Kidney epithelial cell (primary cell): ENCODE measurements around the gene CSK. TPM values are rescaled to one million over a fixed set of nuclear protein-coding genes. Genes with fewer than 3 reads are reported as not detected.

Experiments
- DNase-seq: peaks from one replicate; pipeline ENCODE4 v3.0.0-alpha.2; 2010; ENCODE audit warnings: low read depth
- H3K27me3 ChIP-seq: 2 replicates; pipeline ENCODE4 v1.6.0; 2011; ENCODE audit warnings: low read length; ENCODE audit not compliant: control insufficient read depth, insufficient read depth
- H3K36me3 ChIP-seq: 2 replicates; pipeline ENCODE4 v1.5.1; 2011; ENCODE audit warnings: low read length; ENCODE audit not compliant: control insufficient read depth, insufficient read depth
- H3K4me3 ChIP-seq: 2 replicates; pipeline ENCODE4 v1.5.1; 2011; ENCODE audit warnings: low read depth, mild to moderate bottlenecking, control low read depth, low read length
- total RNA-seq: library from RNA; depleted of rRNA; stranded (reverse); fragments of >200 nt; gene quantifications from 2 replicates; pipeline ENCODE4 v1.2.3, GENCODE V29; 2015
- TF ChIP-seq, protein P1 (sequence below): IDR thresholded peaks from 2 replicates; pipeline ENCODE4 v1.5.1; 2011; ENCODE audit warnings: mild to moderate bottlenecking, moderate library complexity, low read length, control low read depth, inconsistent platforms; ENCODE audit not compliant: insufficient read depth, poor library complexity, severe bottlenecking

Gene CSK
- total RNA-seq, 1 donor from 2014 or later = 48.0 TPM

DNA sequence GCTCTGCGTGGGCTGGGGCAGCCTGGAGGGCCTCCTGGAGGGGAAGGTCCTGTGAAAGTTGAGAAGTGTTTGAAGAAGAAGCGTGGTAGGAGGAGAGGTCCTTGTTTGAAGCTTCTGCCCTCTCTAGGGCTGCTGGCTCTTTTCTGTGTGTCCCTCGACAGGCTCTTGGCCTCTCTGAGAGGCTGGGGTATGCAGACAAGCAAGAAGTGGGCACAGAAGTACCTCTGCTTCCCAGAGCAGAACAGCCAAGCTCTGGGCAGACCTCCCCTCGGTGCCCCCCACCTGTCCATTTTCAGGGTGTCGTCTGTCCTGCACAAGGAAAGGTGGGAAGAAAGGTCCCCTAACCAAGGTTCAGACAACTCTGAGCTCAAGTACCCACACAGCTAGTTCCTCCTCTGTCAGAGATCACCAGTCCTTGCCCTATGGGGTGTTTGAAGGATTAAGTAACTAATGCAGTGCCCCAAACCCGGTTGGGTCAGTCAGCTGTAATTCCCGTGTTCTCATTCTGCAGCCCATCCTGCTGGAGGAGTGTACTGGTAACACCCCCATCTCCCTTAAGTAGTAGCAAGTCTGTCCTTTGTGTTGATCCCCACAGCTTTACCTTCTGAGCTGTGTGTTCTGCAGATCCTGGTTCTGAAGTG is 6.3 kb downstream of the CSK start:
- TF ChIP-seq, protein P1, sequence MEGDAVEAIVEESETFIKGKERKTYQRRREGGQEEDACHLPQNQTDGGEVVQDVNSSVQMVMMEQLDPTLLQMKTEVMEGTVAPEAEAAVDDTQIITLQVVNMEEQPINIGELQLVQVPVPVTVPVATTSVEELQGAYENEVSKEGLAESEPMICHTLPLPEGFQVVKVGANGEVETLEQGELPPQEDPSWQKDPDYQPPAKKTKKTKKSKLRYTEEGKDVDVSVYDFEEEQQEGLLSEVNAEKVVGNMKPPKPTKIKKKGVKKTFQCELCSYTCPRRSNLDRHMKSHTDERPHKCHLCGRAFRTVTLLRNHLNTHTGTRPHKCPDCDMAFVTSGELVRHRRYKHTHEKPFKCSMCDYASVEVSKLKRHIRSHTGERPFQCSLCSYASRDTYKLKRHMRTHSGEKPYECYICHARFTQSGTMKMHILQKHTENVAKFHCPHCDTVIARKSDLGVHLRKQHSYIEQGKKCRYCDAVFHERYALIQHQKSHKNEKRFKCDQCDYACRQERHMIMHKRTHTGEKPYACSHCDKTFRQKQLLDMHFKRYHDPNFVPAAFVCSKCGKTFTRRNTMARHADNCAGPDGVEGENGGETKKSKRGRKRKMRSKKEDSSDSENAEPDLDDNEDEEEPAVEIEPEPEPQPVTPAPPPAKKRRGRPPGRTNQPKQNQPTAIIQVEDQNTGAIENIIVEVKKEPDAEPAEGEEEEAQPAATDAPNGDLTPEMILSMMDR = no peak
- H3K27me3 ChIP-seq = no peaks in the 10 kb centered on the region
- DNase-seq = no peak
- no peak overlapping the region for H3K4me3 ChIP-seq
- no peaks in the 10 kb centered on the region for H3K36me3 ChIP-seq

DNA sequence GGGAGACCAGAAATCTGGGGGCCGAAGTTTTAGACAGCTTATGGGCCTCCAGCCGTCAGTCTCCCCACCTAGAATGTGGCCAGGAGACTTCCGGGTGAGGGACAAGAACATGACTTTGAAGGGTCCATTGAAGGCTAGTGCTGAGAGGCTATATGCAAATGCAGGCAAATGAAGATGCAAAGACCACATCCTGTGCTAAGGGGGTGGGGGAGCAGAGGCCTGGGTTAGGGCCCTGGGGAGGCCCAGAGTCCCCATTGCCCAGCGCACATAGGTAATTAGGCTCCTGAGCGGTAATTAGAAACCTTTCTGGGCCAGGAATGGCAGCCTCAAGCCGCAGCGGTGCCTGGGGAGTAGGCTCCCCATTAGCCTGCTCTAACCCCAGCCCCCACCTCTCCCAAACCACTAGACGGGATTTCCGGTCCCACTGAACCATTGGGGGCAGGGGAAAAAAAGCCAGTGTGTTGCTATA is 6.8 kb downstream of the CSK start:
- Histone ChIP-seq H3K27me3 (no peaks in the 10 kb centered on the region), H3K4me3 (no peak overlapping the region), H3K36me3 (no peaks in the 10 kb centered on the region)
- no peak for DNase-seq
- TF ChIP-seq, protein P1 = no peak

DNA sequence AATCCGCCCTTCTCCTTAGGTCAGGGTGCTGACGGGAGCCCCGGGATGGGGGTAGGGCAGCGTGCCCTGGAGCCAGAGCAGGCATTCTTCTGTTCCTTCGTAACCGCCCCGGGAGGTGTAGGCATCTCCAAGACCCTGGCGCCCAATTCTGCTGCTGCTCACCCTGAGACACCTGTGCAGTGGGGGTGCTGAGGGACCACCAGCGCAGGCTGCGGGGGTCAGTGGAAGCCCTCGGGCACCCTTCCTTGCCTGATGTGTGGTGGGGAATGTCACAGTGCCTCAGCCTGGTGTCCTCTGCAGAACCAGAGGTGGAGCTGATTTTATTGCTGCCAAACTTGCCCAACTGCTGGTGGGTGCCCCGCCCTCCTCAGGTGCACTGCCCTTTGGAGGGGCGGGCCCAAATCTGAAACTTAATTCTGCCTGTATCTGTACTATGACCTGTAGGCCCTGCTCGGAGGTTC is 7.3 kb downstream of the CSK start:
- H3K4me3 ChIP-seq = no peak overlapping the region
- no peaks in the 10 kb centered on the region for H3K36me3 ChIP-seq
- DNase-seq = no peak
- TF ChIP-seq, protein P1 = no peak
- H3K27me3 ChIP-seq = no peaks in the 10 kb centered on the region

DNA sequence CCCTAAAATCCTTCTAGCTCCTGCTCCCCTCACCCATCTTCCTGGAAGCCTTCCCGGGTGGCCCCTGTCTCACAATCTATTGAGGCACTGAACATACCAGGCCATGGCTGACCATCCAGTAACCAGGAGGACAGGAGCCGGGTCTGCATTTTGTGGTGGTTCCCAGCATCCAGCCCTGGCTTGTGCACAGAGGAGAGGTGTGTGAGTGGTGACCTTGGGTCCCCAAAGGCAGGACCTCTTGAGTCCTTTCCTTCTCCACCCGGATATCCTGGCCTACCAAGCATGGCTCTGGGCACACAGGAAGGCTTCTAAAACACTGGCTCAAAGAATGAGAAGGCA is 7.8 kb downstream of the CSK start:
- H3K36me3 ChIP-seq = no peaks in the 10 kb centered on the region
- H3K4me3 ChIP-seq = no peak overlapping the region
- TF ChIP-seq, protein P1 = no peak

DNA sequence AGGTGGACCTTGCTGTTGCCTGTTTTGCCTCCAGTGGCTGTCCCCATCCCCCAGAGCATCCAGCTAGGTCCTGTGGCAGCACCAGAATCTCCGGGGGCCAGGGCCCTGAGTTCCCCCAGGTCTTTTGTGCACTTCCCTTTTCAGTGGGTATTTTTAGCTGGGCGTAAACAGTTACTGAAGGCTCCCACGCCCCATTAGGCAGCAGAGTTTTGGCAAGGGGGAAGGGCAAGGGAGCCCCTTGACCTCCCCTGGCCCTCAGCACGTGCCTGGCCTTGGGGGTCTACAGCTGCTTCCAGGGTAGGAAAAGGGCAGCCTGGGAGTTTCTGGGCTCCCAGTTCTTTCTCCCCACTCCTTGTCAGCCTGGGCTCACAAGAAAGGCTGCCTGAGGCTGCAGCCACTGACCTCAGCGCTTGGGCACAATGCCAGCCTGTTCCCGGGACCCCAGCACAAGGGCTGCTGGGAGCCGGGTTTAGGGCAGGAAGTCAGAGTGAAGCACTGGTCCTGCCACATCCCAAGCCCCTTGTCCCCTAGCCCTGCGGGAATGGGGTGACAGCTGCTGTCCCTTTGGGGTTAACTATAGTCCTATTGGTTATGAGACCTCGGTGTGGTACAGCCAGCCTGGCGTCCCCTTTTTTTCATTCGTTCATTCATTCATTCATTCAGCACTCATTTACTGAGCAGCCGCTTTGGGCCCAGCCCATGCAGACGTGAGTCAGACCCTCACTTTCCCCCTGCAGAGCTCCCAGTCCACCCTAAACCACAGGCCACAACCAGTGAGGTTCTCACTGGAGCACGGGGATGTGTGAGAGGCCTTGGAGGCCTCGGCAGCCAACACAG is 8.4 kb downstream of the CSK start:
- Histone ChIP-seq H3K27me3 (no peaks in the 10 kb centered on the region), H3K36me3 (no peaks in the 10 kb centered on the region), H3K4me3 (no peak overlapping the region)
- TF ChIP-seq, protein P1 = no peak
- peak; percentile 67 for DNase-seq

More for the DNA sequence above, 7.8 kb downstream of the CSK start:
- DNase-seq = no peak
- H3K27me3 ChIP-seq = no peaks in the 10 kb centered on the region

DNA sequence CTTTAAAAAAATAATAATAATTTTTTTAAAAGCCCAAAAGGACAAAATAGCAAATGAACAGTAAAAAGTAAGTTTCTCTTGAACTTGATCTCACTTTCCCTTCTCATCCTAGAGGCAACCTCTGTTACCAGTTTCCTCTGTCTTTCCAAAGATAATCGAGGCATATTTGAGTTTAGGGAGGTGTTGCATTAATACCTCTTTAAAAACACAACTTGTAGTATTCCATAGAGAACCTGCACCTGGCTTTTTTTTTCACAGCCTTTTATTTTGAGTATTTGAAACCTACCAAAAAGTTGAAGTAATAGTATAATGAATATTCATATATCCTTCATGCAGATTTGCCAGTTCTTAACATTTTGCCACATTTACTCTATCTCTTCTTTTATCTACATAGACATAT is 9.1 kb downstream of the CSK start:
- no peak for DNase-seq
- Histone ChIP-seq H3K27me3 (no peaks in the 10 kb centered on the region), H3K36me3 (no peaks in the 10 kb centered on the region), H3K4me3 (no peak overlapping the region)
- TF ChIP-seq, protein P1 = no peak
